HG03139 (cell line): Measurements from ENCODE around the gene ARGFX.
A peak's percentile ranks its signal among the peaks of the same experiment; 100 is the strongest.
"Not testable (repeated sequence)": the region's sequence is repeated elsewhere in the genome, so short reads cannot be mapped to it uniquely, and the experiment has no call there.

Source experiments
- ATAC-seq: cut with Tn5 transposase; IDR thresholded peaks from one replicate; pipeline ENCODE4 v1.9.1; 2021; ENCODE audit not compliant: unreplicated experiment

Gene ARGFX

DNA sequence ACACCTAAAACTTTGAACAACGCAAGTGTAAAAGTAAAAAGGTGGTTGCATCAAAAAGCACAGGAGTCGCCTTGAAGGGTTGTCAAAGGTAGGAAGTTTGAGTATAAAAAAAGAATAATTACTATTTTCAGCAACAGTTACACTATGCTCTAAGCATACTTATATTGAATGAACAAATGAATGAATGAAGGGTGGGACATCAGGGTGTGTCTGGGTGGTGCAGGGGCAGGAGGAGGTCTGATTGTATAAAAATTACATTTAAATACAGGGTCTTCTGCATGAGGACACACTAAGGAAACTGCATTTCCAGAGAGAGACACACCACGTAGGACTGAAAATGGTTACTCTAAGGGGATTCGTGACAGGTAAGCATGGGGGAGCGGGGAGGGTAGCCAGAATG lies at the start of gene ARGFX:
ARGFX (plus strand) TSS at position 301 of the 400 bp plus-strand sequence. CDS start 2,765 bp downstream, outside the sequence.
- ATAC-seq = no peak

DNA sequence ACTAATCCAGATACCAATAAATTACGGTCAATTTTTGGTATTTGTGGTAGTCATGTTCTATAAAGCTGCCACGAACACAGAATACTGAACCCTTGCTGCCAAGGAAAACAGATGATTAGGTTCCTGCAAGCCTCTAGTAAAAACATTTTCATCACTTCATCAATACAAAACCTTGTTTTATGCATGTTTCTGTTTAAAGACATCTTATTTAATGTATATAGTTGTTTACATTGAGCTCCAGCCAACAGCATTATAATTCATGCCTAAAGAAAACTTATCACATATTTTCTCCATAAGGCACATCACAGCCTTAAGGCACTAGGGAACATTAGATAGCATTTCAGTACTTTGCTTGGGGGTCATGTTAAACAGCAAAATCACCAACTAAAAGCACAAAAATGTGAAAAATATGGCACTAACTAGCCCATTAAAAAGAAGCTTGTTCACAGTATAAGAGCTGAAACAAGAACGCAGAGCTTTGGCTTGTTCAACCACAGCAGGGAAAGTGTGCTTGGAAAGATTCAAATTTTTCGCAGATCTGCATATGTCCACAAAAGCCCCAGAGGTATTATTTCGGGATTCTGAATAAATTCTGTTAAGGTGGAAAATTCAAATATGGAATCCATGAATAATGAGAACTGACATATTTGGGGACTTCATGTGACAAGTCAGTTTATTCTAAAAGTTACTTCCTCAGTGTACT lies 49.6 kb upstream of the ARGFX start:
- ATAC-seq = no peak

DNA sequence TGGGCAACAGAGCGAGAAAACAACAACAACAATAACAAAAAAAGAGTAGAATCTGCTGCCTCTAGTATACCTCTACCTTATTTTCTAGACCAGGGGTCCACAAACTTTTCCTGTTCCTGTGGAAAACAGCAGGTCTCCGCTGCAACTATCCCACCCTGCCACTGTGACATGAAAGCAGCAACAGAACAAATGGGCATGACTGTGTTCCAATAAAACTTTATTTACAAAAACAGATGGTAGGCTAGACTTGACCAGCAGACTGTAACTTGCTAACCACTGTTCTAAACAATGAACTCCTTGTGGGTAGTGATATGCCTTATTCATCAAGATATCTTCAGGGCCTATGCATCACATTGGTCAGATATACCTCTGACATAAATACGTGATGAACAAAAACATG lies 47.2 kb upstream of the ARGFX start:
- ATAC-seq = no peak

DNA sequence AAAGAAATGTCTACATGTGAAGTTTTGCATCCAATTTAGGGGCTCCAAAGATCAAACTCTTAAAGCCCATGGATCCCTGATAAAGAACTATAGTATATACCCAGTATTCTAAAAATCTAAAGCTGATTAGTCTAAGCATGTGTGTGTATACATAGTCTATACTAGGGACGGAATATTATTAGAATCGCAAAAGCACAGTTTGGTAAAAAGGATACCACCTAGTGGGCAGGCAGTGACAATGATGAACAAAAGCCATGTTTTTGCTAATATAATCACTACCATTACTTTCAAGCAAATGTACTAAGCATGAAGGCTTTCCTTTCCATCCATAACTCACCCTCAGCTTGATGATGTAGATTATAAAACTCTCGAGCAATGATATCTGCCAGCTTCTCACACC lies 38.4 kb upstream of the ARGFX start:
- no peak for ATAC-seq

DNA sequence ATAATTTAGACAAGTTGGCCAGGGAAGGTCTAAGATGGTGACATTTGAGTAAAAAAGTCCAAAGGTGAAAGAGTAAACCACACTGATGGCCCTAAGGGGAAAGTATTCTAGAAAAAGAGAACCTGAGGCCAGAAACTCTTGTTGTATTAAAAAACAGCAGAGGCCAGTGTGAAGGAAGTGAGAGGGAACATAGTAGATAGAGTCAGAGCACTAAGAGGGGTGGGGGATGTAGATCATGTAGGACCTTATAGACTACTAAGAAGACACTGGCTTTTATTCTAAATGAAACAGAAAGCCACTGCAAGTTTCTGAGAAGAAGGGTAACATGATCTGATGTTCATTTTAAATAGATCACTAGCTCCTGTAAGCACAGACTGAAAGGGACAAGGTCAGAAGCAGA lies 36.5 kb upstream of the ARGFX start:
- no peak for ATAC-seq

DNA sequence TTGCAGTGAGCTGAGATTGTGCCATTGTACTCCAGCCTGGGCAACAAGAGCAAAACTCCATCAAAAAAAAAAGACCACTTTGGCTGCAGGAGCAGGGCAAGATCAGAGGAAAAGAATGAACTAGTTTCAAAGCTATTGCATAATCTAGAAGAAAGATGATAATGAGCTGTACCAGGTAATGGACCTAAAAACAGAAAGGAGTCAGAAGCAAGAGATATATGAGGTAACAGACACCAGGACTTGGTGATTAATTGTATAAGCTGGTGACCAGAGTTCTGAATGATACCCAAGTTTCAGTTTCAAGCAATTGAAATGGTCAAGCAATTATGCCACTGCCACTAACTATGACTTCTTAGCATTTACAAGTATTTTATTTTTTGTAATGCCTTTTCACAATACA lies 24.8 kb upstream of the ARGFX start:
- ATAC-seq = no peak

DNA sequence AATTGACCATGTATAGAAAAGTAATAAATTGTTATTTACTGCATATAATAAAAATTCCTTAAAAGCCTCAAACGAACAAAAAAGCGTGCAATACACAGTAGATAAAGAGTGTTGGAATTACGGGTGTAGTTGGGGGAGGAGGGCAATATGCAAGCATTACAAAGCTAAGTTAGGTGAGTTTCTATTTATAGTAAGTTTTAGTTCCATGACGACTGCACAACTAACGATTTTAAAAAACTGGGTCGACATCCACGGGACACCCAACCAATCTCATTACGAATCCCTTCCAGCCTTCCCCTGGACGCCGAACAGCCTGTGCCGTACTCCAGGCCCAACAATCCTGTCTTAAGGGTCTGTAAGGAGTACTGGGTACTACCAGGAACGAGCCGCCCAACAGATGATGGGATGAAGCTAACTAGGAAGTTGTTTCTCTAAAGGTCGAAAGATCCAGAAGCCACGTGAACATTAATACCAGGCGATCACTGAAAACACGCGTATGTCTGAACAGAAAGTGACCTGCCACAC lies 22.6 kb upstream of the ARGFX start:
- no peak for ATAC-seq

DNA sequence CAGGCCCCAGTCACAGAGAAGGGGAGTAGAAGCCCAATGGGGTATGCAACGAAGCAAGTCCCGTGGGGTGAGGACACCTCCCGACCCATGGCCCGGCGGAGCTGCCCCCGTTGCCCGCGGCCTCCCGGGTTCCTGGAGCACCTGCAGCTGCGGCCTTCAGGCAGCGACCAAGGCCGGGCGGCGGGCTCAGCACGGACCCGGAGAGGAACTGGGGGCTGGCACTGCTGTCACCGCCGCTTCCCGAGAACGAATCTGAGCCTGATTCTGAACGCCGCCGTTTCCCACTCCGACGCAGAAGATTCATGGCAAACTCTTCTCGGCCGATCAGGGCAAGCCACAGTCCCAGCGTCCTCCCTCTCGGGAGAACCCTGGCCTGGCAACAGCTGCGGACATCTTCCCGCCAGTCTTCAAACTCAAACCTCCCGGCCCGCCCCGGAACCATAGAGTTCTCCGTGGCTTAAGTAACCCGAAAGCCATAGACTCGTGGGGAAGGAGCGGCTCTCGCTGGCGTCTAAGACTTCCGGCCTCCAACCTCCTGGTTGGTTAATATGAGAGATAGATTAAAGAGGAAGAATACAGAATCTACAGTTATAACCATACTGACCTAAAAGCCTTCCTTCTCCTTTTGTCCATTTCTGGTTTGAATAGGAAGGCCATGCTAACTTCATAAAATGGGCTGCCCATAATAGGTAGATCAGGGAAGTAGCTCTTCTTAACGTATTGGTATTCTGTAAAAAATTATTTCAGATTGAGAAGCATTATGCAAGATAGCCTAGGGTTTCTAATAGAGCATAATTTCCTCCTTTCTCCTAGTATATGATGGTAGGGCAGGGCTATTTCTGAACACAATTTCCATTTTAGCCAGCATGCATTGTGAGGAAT lies 21.9 kb upstream of the ARGFX start, which contains the start of gene POLQ:
POLQ (minus strand) TSS at position 415 of the 882 bp plus-strand sequence; CDS start at position 304, 111 bp downstream.
- ATAC-seq = peak; percentile 83

DNA sequence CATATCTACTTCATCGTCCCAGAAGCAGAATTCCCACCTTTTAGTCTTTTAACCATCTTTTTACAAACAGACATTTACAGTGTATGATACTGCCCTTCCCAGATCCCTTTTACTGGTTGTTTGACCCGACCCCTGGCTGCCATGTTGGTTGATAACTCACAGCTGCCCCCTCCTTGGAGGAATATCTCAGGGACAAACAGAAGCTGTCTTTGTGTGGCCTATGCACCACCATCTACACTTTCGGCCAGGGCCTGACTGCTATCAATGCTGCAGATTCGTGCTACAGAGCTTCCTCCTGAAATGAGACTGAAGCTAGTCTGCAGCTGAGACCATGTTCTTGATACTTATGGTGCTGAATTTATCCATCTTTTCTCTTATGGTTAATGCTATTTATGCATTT lies 15.4 kb upstream of the ARGFX start:
- no peak for ATAC-seq

DNA sequence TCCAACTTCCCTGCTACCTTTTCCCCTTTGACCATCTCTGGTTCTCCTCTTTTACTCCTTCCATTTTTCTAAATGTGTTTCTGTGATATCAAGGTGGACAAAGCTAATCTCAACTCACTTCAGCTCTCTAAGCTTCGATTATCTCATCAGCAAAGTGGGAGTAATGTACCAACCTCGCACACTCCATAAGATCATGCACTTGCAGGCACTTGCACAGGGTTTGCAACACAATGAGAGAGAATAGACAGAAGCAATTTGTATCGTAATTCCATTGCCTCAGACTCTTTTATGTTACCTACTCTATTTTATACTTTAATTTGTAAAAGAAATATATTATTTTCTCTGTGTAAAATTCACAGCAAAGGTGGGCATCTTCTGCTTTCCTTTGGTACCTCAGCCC lies 15.0 kb upstream of the ARGFX start:
- ATAC-seq = no peak

DNA sequence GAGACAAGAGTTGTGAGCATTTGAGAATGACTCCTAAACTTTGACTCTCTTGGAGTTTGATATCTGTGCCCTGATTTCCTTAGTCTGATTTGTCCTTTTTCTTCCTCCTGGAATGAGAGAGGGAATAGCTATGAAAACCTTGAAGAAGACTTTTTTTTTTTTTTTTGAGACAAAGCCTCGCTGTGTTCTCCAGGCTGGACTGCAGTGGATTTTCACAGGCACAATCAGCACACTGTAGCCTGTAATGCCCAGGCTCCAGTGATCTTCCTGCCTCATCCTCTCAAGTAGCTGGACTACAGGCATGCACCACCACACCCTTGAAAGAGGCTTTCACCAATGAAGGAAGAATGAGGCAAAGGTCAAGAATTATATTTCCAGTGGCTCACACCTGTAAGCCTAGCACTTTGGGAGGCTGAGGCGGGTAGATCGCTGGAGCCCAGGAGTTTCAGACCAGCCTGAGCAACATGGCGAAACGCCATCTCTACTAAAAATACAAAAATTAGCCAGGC lies 10.3 kb upstream of the ARGFX start:
- ATAC-seq = no peak

DNA sequence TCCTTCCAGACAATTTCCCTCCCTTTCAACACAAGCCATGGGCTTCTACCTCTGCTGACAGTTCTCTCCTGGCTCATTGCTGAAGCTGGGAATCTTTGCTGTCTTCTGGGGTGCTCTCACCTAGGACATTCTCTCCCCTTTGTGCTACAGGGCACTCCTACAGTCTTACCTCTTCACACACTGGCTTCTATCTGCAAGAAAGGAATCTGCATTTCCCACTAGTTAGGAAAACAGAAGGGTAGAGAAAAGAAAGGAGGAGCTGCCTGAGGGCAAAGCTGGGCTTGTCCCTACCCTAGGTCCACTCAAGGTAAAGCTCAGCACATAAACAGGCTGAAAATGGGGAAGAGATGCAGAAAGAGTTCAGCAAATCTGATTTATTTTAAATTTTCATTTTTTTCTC lies 5.6 kb upstream of the ARGFX start:
- no peak for ATAC-seq

DNA sequence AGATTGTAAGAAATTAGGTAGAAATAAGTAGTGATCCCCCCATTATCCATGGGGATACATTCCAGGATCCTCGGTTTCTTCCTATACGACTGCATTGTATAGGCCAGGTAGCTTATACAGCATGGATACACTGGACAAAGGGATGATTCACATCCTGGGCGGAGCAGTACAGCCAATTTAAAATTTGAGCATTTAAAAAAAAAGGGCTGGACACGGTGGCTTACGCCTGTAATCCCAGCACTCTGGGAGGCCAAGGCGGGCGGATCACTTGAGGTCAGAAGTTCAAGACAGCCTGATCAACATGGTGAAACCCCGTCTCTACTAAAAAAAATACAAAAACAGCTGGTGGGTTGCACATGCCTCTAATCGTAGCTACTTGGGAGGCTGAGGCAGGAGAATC lies 976 bp upstream of the ARGFX start:
- no peak for ATAC-seq

DNA sequence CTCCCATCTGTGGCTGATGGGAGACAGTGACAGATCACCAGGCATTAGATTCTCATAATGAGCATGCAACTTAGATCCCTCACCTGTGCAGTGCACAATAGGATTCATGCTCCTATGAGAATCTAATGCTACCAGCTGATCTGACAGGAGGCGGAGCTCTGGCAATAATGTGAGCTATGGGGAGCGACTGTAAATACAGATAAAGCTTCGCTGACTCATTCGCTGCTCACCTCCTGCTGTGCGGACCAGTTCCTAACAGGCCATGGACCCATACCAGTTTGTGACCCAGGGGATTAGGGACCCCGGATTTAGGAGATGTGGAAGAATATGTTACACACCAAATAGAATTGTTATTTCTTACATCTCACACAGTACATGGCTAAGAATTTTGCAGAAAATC lies 6.7 kb downstream of the ARGFX start:
- ATAC-seq = no peak

DNA sequence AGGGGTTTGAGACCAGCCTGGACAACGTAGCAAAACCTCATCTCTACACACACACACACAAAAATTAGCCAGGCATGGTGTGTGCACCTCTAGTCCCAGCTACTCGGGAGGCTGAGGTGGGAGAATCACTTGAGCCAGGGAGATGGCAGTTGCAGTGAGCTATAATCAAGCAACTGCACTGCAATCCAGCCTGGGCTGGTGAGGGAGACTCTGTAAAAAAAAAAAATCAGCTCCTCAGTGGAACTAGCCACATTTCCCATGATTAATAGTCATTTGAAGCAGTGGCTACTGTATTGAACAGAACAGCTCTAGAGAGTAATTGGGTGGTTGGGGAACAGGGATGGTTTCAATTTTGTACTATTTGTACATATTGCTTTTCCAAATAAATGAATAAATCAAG lies 13.9 kb downstream of the ARGFX start:
- ATAC-seq = no peak

DNA sequence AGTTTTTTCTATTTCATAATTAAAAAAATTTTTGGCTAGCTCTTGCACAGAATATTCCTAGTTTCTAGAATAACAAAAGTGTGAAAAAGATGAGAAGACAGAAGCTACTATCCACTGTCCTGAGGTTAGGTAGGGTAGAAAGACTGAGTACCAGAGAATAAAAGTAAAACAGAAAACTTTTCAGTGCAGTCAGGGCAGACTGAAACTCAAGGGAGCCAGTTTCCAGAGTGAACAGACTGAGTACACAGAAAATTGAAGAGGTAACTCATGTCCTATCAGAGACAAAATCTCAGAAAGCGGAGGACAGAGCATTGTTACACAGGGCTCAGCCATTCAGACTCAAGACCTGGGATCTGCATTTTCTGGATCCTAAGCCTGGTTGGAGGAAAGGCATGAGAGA lies 16.7 kb downstream of the ARGFX start:
- no peak for ATAC-seq

DNA sequence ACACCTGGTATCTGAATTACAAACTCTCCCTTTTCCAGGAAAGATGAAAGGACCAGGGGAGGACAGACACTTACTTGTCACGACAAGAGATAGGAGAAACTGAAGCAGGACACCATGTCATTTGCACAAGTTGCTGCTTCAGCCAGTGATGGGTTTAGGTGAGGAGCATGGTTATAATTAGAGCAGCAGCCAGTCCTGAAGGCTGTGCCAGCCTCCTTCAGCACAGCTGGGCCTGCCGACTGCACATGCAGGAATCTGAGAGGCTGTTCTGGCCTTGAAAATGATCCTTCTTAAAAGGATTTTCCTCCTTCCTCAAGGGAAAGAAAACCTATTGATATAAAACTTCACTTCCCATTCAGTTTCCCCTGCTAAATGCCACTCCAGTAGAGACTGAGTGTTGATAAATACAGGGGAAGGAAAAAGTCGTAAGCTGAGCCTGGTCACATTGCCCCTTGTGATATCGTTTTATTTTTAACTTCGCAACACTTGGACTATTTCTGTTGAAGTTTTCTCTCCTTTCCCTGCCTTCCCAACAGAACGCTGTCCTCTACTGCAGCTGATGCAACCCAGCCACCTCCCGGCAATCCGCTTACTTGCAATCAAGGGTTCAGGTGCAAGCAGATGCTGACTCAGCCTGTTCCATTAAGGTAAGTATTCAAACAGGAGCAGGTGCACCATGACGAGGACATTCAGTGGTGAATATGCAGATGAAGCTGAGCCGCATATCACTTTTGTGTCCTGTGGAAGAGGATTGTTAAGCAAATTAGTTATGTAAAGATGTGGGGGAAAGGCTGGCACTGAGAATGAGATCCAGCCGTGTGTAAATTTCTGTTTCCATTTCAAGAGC lies 25.3 kb downstream of the ARGFX start, which contains the start of gene FBXO40:
FBXO40 (plus strand) TSS at position 524 of the 847 bp plus-strand sequence. CDS start 27,197 bp downstream, outside the sequence.
- no peak for ATAC-seq

DNA sequence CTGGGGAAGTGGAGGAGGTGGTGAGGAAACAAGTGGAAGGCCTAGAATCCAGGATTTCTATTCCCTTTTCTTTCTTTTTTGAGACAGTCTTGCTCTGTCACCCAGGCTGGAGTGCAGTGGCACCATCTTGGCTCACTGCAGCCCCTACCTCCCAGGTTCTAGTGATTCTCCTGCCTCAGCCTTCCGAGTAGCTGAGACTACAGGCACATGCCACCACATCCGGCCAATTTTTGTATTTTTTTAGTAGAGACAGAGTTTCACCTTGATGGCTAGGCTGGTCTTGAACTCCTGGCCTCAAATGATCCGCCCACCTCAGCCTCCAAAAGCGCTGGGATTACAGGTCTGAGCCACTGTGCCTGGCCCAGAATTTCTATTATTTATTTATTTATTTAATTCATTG lies 26.1 kb downstream of the ARGFX start:
- not testable (repeated sequence) for ATAC-seq

DNA sequence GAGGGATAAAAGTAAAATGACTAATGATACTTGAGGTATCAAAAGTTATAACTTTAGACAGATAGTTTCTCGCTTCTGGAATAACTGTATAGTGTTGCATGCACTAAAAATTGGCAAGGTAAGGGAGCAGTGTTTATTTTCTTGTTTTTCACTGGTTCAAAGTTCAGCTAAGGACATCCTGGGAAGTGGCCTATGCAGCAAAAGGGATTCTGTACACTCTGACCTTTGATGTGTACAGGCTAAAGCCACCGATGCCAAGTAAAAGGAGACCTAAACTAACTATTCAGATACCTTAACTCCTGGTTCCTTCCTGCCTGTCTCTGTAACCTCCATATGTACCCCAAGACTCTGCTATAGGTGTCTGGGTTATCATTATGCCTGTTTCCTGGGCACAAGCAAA lies 27.1 kb downstream of the ARGFX start:
- ATAC-seq = no peak

DNA sequence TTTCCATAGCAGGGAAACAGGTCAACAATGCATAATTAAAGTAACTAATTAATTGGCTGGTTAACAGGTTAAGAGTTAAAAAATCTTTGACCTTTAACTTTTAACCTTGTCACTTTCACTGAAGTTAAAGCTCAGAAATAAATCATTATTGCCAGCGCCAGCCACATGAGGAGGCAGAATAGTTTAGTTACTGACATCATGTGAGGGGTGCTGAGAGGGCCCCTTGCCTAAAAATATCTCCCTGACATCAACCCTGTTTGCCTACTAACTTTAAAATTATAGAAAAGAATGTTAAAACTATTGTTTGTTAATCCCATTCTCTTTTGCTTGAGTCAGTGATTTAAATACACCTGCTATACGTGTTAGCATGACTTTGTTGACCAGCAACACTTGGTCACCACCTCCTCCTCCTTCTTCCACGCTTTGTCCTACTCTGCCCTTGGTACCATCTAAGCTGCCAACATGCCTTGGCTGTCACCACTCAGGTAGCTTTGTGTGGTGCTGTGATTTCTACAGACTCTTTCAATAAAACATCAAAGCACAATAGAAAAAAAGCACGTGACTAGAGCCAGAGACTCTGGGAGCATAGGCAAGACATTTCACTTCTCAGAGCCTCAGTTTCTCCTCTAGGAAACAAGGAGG lies 28.1 kb downstream of the ARGFX start:
- no peak for ATAC-seq
